Neuronal stem cell (in vitro differentiated cells): ENCODE data around the gene NUDT14.

Source experiments
- DNase-seq: peaks from one replicate; pipeline ENCODE4 v3.0.0-alpha.2; 2013; ENCODE audit warnings: low spot score
- H2AFZ ChIP-seq: one replicate; pipeline ENCODE4 v1.6.1; 2013; ENCODE audit warnings: mild to moderate bottlenecking, low read length, inconsistent platforms
- H2AK5ac ChIP-seq: 2 replicates; pipeline ENCODE4 v1.6.1; 2013; ENCODE audit warnings: low read depth, mild to moderate bottlenecking, inconsistent platforms, low read length, moderate library complexity, mixed read lengths
- H2BK120ac ChIP-seq: 2 replicates; pipeline ENCODE4 v1.6.1; 2013; ENCODE audit warnings: low read depth, mild to moderate bottlenecking, inconsistent platforms, low read length, moderate library complexity, mixed read lengths
- H2BK12ac ChIP-seq: one replicate; pipeline ENCODE4 v1.6.1; 2013; ENCODE audit warnings: low read length, inconsistent platforms
- H2BK15ac ChIP-seq: 2 replicates; pipeline ENCODE4 v1.6.1; 2013; ENCODE audit warnings: mild to moderate bottlenecking, low read length, inconsistent platforms, mixed read lengths
- H2BK5ac ChIP-seq: one replicate; pipeline ENCODE4 v1.6.1; 2013; ENCODE audit warnings: inconsistent platforms, mild to moderate bottlenecking, low read length, moderate library complexity
- H3K14ac ChIP-seq: one replicate; pipeline ENCODE4 v1.6.1; 2013; ENCODE audit warnings: low read length, inconsistent platforms
- H3K18ac ChIP-seq: 2 replicates; pipeline ENCODE4 v1.6.1; 2013; ENCODE audit warnings: low read length, inconsistent platforms
- H3K23ac ChIP-seq: 2 replicates; pipeline ENCODE4 v1.6.1; 2013; ENCODE audit warnings: low read depth, mild to moderate bottlenecking, mixed read lengths, low read length, inconsistent platforms; ENCODE audit not compliant: poor library complexity
- H3K27ac ChIP-seq: replicated peaks from 3 replicates; pipeline ENCODE4 v1.5.1; 2013; ENCODE audit warnings: low read length, inconsistent platforms
- H3K27me3 ChIP-seq, 3 experiments: 2 replicates each; pipeline ENCODE4 v1.6.1; 2013; ENCODE audit warnings: low read length in 3 of 3, mild to moderate bottlenecking in 2 of 3, inconsistent platforms in 1 of 3, low read depth in 1 of 3, mixed read lengths in 1 of 3, moderate library complexity in 1 of 3; ENCODE audit not compliant: control insufficient read depth in 3 of 3, insufficient read depth in 3 of 3
- H3K36me3 ChIP-seq, 2 donors: replicated peaks in 1 of 2; 2 replicates each; pipeline ENCODE4 v1.6.1; 2013; ENCODE audit warnings: low read length in 2 of 2; ENCODE audit not compliant: control insufficient read depth in 2 of 2, insufficient read depth in 2 of 2
- H3K4ac ChIP-seq: 2 replicates; pipeline ENCODE4 v1.6.1; 2013; ENCODE audit warnings: inconsistent platforms, mild to moderate bottlenecking, low read length, moderate library complexity
- H3K4me1 ChIP-seq, 2 donors: 1 replicate in 1 of 2; 2 replicates in 1 of 2; pipeline ENCODE4 v1.6.1; 2013; ENCODE audit warnings: low read length in 2 of 2, low read depth in 1 of 2; ENCODE audit not compliant: control insufficient read depth in 2 of 2, insufficient read depth in 1 of 2
- H3K4me2 ChIP-seq: one replicate; pipeline ENCODE4 v1.6.1; 2013; ENCODE audit warnings: mild to moderate bottlenecking, low read length, inconsistent platforms; ENCODE audit not compliant: insufficient read depth, poor library complexity, severe bottlenecking
- H3K4me3 ChIP-seq, 2 donors: 2 replicates each; pipeline ENCODE4 v1.5.1; 2013; ENCODE audit warnings: low read length in 2 of 2, mild to moderate bottlenecking in 2 of 2, inconsistent platforms in 1 of 2, moderate library complexity in 1 of 2
- H3K79me1 ChIP-seq: one replicate; pipeline ENCODE4 v1.6.1; 2013; ENCODE audit warnings: low read depth, mild to moderate bottlenecking, inconsistent platforms, low read length, moderate library complexity
- H3K9ac ChIP-seq: one replicate; pipeline ENCODE4 v1.6.1; 2013; ENCODE audit warnings: mild to moderate bottlenecking, low read depth, low read length, inconsistent platforms; ENCODE audit not compliant: poor library complexity
- H3K9me3 ChIP-seq, 2 donors: replicated peaks in 1 of 2; 2 replicates each; pipeline versions ENCODE3 to v1.6.1; 2013; ENCODE audit warnings: low read length in 2 of 2, mild to moderate bottlenecking in 2 of 2, inconsistent platforms in 1 of 2, low read depth in 1 of 2, mixed read lengths in 1 of 2, moderate library complexity in 1 of 2; ENCODE audit not compliant: control insufficient read depth in 2 of 2, insufficient read depth in 1 of 2
- H4K8ac ChIP-seq: one replicate; pipeline ENCODE4 v1.6.1; 2013; ENCODE audit warnings: low read depth, mild to moderate bottlenecking, inconsistent platforms, low read length, moderate library complexity
- H4K91ac ChIP-seq: one replicate; pipeline ENCODE4 v1.6.1; 2013; ENCODE audit warnings: low read length, low read depth, mild to moderate bottlenecking, inconsistent platforms; ENCODE audit not compliant: poor library complexity
- WGBS, 2 donors: extraction: QIAGEN DNeasy Blood & Tissue Kit; methylation state at CpG; one replicate each; pipeline ENCODE4 v1.1.7; 2013; ENCODE audit warnings: missing lambda C conversion rate in 2 of 2, mixed read lengths in 1 of 2; ENCODE audit not compliant: insufficient read length in 2 of 2, insufficient replicate concordance in 1 of 2; ENCODE audit errors: extremely low coverage in 2 of 2; 5-methylcytosine and 5-hydroxymethylcytosine counted together

The NUDT14 gene

GRCh38 chr14:105173901-105174894, 6.9 kb downstream of the NUDT14 start:
- H3K36me3 ChIP-seq = no peaks in the 10 kb centered on the region
- peaks cover 0 to 14% of the 10 kb centered on the region in 2 donors for H3K4me1 ChIP-seq
- DNase-seq = no peak
- H2BK5ac ChIP-seq = no peak overlapping the region
- peaks cover 5% of the 10 kb centered on the region for H3K79me1 ChIP-seq
- no peak overlapping the region for H4K91ac ChIP-seq
- H4K8ac ChIP-seq = no peak overlapping the region
- no CpG with 5 or more reads among the region's 32 CpGs for WGBS, 2 donors
- no peak overlapping the region for H2BK12ac ChIP-seq
- peak overlapping the region; percentile 64 for H3K18ac ChIP-seq
- no peak overlapping the region for H3K4me3 ChIP-seq
- H3K9me3 ChIP-seq = no peaks in the 10 kb centered on the region
- H3K27ac ChIP-seq = no peak overlapping the region
- no peak overlapping the region for H3K14ac ChIP-seq
- H3K23ac ChIP-seq = no peak overlapping the region
- H2AK5ac ChIP-seq = no peak overlapping the region
- no peak overlapping the region for H3K9ac ChIP-seq
- no peak overlapping the region for H2BK15ac ChIP-seq
- peaks cover 0 to 18% (median 6%) of the 10 kb centered on the region in 3 experiments for H3K27me3 ChIP-seq
- no peak overlapping the region for H3K4me2 ChIP-seq
- H3K4ac ChIP-seq = no peak overlapping the region
- H2BK120ac ChIP-seq = no peak overlapping the region
- H2AFZ ChIP-seq = no peak overlapping the region

DNA sequence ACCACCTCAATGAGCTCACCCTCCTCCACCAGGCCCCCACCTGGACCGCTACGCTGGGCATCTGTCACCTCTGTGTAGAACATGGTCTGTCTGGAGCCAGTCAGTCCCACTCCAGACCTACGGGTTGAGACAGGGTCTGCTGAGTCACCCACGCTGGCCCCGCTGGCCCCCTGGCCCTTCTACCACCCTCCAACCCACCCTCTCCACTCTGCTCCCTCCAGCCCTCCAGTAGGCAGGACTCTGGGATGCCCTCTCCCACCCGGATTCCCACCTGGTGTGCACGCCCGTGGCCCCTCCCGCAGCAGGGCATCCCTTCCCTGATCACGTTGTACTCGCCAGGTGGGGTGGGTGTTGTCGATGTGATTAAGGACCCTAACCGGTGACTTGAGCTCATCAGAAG, 8.0 kb downstream of the NUDT14 start:
- H3K9ac ChIP-seq = no peak overlapping the region
- H2AFZ ChIP-seq = no peak overlapping the region
- H3K79me1 ChIP-seq = peaks cover 2% of the 10 kb centered on the region
- H2BK12ac ChIP-seq = no peak overlapping the region
- no peak overlapping the region for H3K27ac ChIP-seq
- H3K27me3 ChIP-seq = peaks cover 0 to 22% (median 6%) of the 10 kb centered on the region in 3 experiments
- no peak overlapping the region for H3K4me2 ChIP-seq
- H3K4me3 ChIP-seq = no peak overlapping the region
- H3K14ac ChIP-seq = peak overlapping the region; percentile 38
- no peak overlapping the region for H2BK5ac ChIP-seq
- H3K4ac ChIP-seq = no peak overlapping the region
- no peaks in the 10 kb centered on the region for H3K36me3 ChIP-seq
- DNase-seq = no peak
- H4K91ac ChIP-seq = no peak overlapping the region
- peaks cover 0 to 14% of the 10 kb centered on the region in 2 donors for H3K4me1 ChIP-seq
- no peak overlapping the region for H3K23ac ChIP-seq
- no CpG with 5 or more reads among the region's 13 CpGs for WGBS, 2 donors
- no peak overlapping the region for H2BK120ac ChIP-seq
- no peaks in the 10 kb centered on the region for H3K9me3 ChIP-seq
- H2BK15ac ChIP-seq = no peak overlapping the region
- no peak overlapping the region for H4K8ac ChIP-seq
- H2AK5ac ChIP-seq = no peak overlapping the region
- H3K18ac ChIP-seq = no peak overlapping the region

- Histone ChIP-seq H4K8ac (no peak overlapping the region), H2AK5ac (no peak overlapping the region), H3K36me3 (no peaks in the 10 kb centered on the region), H4K91ac (no peak overlapping the region), H3K79me1 (peaks cover 4% of the 10 kb centered on the region), H2AFZ (no peak overlapping the region), H2BK12ac (no peak overlapping the region), H3K4me1 (peaks cover 2 to 14% of the 10 kb centered on the region in 2 donors), H3K9me3 (no peaks in the 10 kb centered on the region), H3K4ac (no peak overlapping the region), H3K4me3 (no peak overlapping the region), H3K4me2 (no peak overlapping the region), H3K27me3 (peaks cover 4 to 26% (median 11%) of the 10 kb centered on the region in 3 experiments), H3K9ac (no peak overlapping the region), H2BK120ac (no peak overlapping the region), H3K14ac (peak overlapping the region; percentile 38), H3K27ac (no peak overlapping the region), H2BK5ac (no peak overlapping the region), H2BK15ac (no peak overlapping the region), H3K18ac (peak overlapping the region; percentile 38), H3K23ac (peak overlapping the region; percentile 85)
- WGBS, 2 donors = no CpG with 5 or more reads among the region's 7 CpGs
- no peak for DNase-seq
Observed at GRCh38 chr14:105172476-105172875, 8.6 kb downstream of the NUDT14 start.

GRCh38 chr14:105171004-105171673, 10.0 kb downstream of the NUDT14 start:
- H2AFZ ChIP-seq = peak overlapping the region; percentile 68
- H4K8ac ChIP-seq = no peak overlapping the region
- no peak overlapping the region for H3K14ac ChIP-seq
- H2BK12ac ChIP-seq = no peak overlapping the region
- DNase-seq = no peak
- H3K4me3 ChIP-seq = no peak overlapping the region
- H3K79me1 ChIP-seq = peaks cover 3% of the 10 kb centered on the region
- peaks cover 8 to 14% of the 10 kb centered on the region in 2 donors for H3K4me1 ChIP-seq
- H2BK15ac ChIP-seq = no peak overlapping the region
- H3K36me3 ChIP-seq = no peaks in the 10 kb centered on the region
- H3K27ac ChIP-seq = no peak overlapping the region
- no peak overlapping the region for H3K4ac ChIP-seq
- no peaks in the 10 kb centered on the region for H3K9me3 ChIP-seq
- H3K9ac ChIP-seq = peak overlapping the region; percentile 44
- H2BK5ac ChIP-seq = no peak overlapping the region
- peaks cover 7 to 39% (median 22%) of the 10 kb centered on the region in 3 experiments for H3K27me3 ChIP-seq
- peak overlapping the region; percentile 28 for H3K18ac ChIP-seq
- peak overlapping the region; percentile 80 for H3K23ac ChIP-seq
- no CpG with 5 or more reads among the region's 19 CpGs for WGBS, 2 donors
- no peak overlapping the region for H2BK120ac ChIP-seq
- H2AK5ac ChIP-seq = peak overlapping the region; percentile 81
- no peak overlapping the region for H4K91ac ChIP-seq
- H3K4me2 ChIP-seq = no peak overlapping the region
